SK-N-MC (cell line): ENCODE measurements around the gene OR5K2.

Experiments
- EZH2 ChIP-seq: fragments of 200-600 bp; sonication (generic); IDR thresholded peaks from one replicate; pipeline ENCODE4 v1.6.1; 2017; ENCODE audit warnings: antibody characterized with exemption
- FOXP2 ChIP-seq: optimal IDR thresholded peaks from 2 replicates; pipeline ENCODE3; 2011; ENCODE audit warnings: mild to moderate bottlenecking, moderate library complexity; ENCODE audit not compliant: insufficient read depth; ENCODE audit errors: extremely low read length, control extremely low read depth
- POLR2AphosphoS5 ChIP-seq: IDR thresholded peaks from 2 replicates; pipeline ENCODE4 v1.6.1; 2012; ENCODE audit warnings: mild to moderate bottlenecking, low read depth, low read length, borderline replicate concordance

DNA sequence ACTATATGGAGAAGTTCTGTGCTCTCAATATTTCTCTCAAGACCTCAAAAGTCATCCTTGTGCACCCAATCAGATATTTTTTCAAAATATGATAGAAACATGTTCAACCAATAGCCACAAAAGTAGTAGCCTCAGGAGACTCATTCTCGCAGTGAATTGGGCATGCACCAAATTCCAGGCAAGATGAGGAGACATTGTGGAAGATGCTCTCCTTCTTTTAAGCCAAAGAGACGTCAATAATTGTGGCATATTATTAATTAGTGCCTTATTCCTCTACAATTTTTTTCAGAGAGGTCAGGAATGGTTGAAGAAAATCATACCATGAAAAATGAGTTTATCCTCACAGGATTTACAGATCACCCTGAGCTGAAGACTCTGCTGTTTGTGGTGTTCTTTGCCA lies at the start of gene OR5K2:
- TF ChIP-seq EZH2 (no peak), POLR2AphosphoS5 (no peak), FOXP2 (no peak)
